Ishikawa (cell line): ENCODE measurements around the gene CSRP1.
A peak's percentile ranks its signal among the peaks of the same experiment; 100 is the strongest.

Experiments used
- CEBPB ChIP-seq: IDR thresholded peaks from 2 replicates; pipeline ENCODE4 v1.6.1; 2012
- CREB1 ChIP-seq: IDR thresholded peaks from 2 replicates; pipeline ENCODE4 v1.6.1; 2012; ENCODE audit warnings: low read depth
- EGR1 ChIP-seq: IDR thresholded peaks from 2 replicates; pipeline ENCODE4 v1.6.1; 2012
- EP300 ChIP-seq: IDR thresholded peaks from 2 replicates; pipeline ENCODE4 v1.6.1; 2012; ENCODE audit warnings: borderline replicate concordance
- FOXM1 ChIP-seq: IDR thresholded peaks from 2 replicates; pipeline ENCODE4 v1.6.1; 2012; ENCODE audit warnings: low read depth, borderline replicate concordance
- NFIC ChIP-seq: IDR thresholded peaks from 2 replicates; pipeline ENCODE4 v1.6.1; 2012
- RAD21 ChIP-seq: IDR thresholded peaks from 2 replicates; pipeline ENCODE4 v1.6.1; 2012; ENCODE audit warnings: low read depth
- TAF1 ChIP-seq: IDR thresholded peaks from 2 replicates; pipeline ENCODE4 v1.6.1; 2012; ENCODE audit warnings: low read depth, mild to moderate bottlenecking
- TCF12 ChIP-seq: IDR thresholded peaks from 2 replicates; pipeline ENCODE4 v1.6.1; 2012; ENCODE audit warnings: low read depth
- TEAD4 ChIP-seq: IDR thresholded peaks from 2 replicates; pipeline ENCODE4 v1.6.1; 2012
- USF1 ChIP-seq: IDR thresholded peaks from 2 replicates; pipeline ENCODE4 v1.6.1; 2012
- YY1 ChIP-seq: IDR thresholded peaks from 2 replicates; pipeline ENCODE4 v1.6.1; 2012; ENCODE audit warnings: low read depth
- ZBTB7A ChIP-seq: IDR thresholded peaks from 2 replicates; pipeline ENCODE4 v1.6.1; 2012; ENCODE audit warnings: low read depth
- TF ChIP-seq, protein P1 (sequence below): IDR thresholded peaks from 2 replicates; pipeline ENCODE4 v1.6.1; 2012
- TF ChIP-seq, protein P2 (sequence below): IDR thresholded peaks from 2 replicates; pipeline ENCODE4 v1.6.1; 2012; ENCODE audit warnings: low read depth, mild to moderate bottlenecking

Gene CSRP1

GRCh38 chr1:201493757-201494617, 12.9 kb downstream of the CSRP1 start:
- TF ChIP-seq, protein P1, sequence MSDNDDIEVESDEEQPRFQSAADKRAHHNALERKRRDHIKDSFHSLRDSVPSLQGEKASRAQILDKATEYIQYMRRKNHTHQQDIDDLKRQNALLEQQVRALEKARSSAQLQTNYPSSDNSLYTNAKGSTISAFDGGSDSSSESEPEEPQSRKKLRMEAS: no peak
- TF ChIP-seq EP300 (no peak), FOXM1 (no peak), TEAD4 (no peak), CEBPB (no peak), CREB1 (no peak), ZBTB7A (no peak), TAF1 (no peak), RAD21 (no peak), NFIC (no peak), USF1 (no peak), EGR1 (no peak), YY1 (no peak), TCF12 (no peak)
- TF ChIP-seq, protein P2, sequence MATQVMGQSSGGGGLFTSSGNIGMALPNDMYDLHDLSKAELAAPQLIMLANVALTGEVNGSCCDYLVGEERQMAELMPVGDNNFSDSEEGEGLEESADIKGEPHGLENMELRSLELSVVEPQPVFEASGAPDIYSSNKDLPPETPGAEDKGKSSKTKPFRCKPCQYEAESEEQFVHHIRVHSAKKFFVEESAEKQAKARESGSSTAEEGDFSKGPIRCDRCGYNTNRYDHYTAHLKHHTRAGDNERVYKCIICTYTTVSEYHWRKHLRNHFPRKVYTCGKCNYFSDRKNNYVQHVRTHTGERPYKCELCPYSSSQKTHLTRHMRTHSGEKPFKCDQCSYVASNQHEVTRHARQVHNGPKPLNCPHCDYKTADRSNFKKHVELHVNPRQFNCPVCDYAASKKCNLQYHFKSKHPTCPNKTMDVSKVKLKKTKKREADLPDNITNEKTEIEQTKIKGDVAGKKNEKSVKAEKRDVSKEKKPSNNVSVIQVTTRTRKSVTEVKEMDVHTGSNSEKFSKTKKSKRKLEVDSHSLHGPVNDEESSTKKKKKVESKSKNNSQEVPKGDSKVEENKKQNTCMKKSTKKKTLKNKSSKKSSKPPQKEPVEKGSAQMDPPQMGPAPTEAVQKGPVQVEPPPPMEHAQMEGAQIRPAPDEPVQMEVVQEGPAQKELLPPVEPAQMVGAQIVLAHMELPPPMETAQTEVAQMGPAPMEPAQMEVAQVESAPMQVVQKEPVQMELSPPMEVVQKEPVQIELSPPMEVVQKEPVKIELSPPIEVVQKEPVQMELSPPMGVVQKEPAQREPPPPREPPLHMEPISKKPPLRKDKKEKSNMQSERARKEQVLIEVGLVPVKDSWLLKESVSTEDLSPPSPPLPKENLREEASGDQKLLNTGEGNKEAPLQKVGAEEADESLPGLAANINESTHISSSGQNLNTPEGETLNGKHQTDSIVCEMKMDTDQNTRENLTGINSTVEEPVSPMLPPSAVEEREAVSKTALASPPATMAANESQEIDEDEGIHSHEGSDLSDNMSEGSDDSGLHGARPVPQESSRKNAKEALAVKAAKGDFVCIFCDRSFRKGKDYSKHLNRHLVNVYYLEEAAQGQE: no peak

GRCh38 chr1:201491896-201492511, 14.9 kb downstream of the CSRP1 start:
- TF ChIP-seq TAF1 (no peak), EGR1 (no peak), EP300 (no peak), TEAD4 (no peak), TCF12 (no peak), RAD21 (no peak), NFIC (no peak), FOXM1 (no peak), ZBTB7A (no peak), CEBPB (no peak)
- TF ChIP-seq, protein P1: no peak
- TF ChIP-seq, protein P2: no peak

- TF ChIP-seq USF1 (no peak), NFIC (peak; percentile 52; the same call in 1 of the 2 replicates)
Measured at GRCh38 chr1:201490708-201491131, 16.2 kb downstream of the CSRP1 start.

DNA sequence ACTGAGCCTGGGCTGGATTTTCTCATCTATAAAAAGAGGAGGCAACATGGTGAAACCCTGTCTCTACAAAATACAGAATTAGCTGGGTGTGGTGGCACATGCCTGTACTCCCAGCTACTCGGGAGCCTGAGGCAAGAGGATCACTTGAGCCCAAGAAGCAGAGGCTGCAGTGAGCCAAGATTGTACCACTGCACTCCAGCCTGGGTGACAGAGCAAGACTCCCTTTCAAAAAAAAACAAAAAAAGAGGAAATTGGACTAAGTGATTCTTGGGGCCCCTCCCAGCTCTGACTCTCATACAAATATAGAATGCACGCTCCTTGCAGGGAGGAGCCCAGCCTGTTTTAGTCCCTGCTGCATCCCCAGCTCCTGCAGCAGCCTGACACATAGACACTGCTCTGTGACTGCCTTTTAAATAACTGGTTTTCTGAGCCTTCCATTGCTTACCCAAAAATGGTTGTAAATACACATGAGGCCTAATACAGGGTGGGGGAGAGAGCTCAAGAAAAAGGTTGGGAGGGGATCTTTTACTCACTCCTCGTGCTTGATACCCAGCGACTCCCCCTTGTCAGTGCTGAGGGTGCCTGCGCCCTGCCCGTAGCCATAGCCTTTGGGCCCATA, 17.2 kb downstream of the CSRP1 start:
- TF ChIP-seq, protein P2: no peak
- TF ChIP-seq FOXM1 (no peak), TAF1 (no peak), EGR1 (no peak), NFIC (no peak), YY1 (no peak), TEAD4 (no peak), USF1 (no peak), CEBPB (no peak), TCF12 (no peak)
- TF ChIP-seq, protein P1: no peak
